Thyroid gland (tissue), 4 donors: Measurements from ENCODE around the gene CAPZB.

Experiments used
- CTCF ChIP-seq, 6 experiments: fragments of 200-600 bp in 3 of 6; fragments of 450-650 bp in 3 of 6; sonication (generic) in 3 of 6; IDR thresholded peaks; one replicate each; pipeline ENCODE4 v1.5.1; 2016 to 2019; ENCODE audit warnings: antibody characterized with exemption in 6 of 6, mild to moderate bottlenecking in 2 of 6, inconsistent platforms in 1 of 6, moderate library complexity in 1 of 6
- POLR2A ChIP-seq, 2 donors: fragments of 450-650 bp; IDR thresholded peaks; one replicate each; pipeline ENCODE4 v1.6.1; 2017; ENCODE audit warnings: antibody characterized with exemption in 2 of 2, mild to moderate bottlenecking in 2 of 2, moderate library complexity in 1 of 2

GRCh38 chr1:19351873-19352272 lies 133.5 kb downstream of the CAPZB start:
- no peak for TF ChIP-seq POLR2A (IDR thresholded peaks at IDR 0.05)
- no peak for TF ChIP-seq CTCF (IDR thresholded peaks at IDR 0.05)
